NCI-H524 treated with DMSO at 0.1 percent for 48 hours (cell line): ENCODE data around the gene ULBP3.
"Not testable (repeated sequence)": the region's sequence is repeated elsewhere in the genome, so short reads cannot be mapped to it uniquely, and the experiment has no call there.

ENCODE experiments used
- DNase-seq: peaks from one replicate; lab custom pipeline; 2025; lab: John Stamatoyannopoulos, UW

The ULBP3 gene

GRCh38 chr6:150043096-150043495, 25.8 kb downstream of the ULBP3 start:
- no peak for DNase-seq

- DNase-seq, result no peak
Observed at GRCh38 chr6:150038202-150039062, 30.5 kb downstream of the ULBP3 start.

GRCh38 chr6:150037526-150038201, 31.3 kb downstream of the ULBP3 start:
- DNase-seq, result no peak

- no peak for DNase-seq
Observed at GRCh38 chr6:150036081-150036480, 32.8 kb downstream of the ULBP3 start.

GRCh38 chr6:150033207-150033771, 35.6 kb downstream of the ULBP3 start:
- DNase-seq, result no peak

GRCh38 chr6:150032598-150032997, 36.3 kb downstream of the ULBP3 start:
- DNase-seq, result no peak

GRCh38 chr6:150030611-150031010, 38.3 kb downstream of the ULBP3 start:
- DNase-seq, result no peak

GRCh38 chr6:150029749-150030148, 39.2 kb downstream of the ULBP3 start:
- DNase-seq, result no peak

GRCh38 chr6:150029276-150029675, 39.6 kb downstream of the ULBP3 start:
- DNase-seq, result no peak

- no peak for DNase-seq
Observed at GRCh38 chr6:150028799-150029198, 40.1 kb downstream of the ULBP3 start.

- DNase-seq, result no peak
Observed at GRCh38 chr6:150027806-150028565, 40.9 kb downstream of the ULBP3 start.

- DNase-seq, result no peak
Observed at GRCh38 chr6:150026976-150027805, 41.7 kb downstream of the ULBP3 start.

GRCh38 chr6:150025201-150025917, 43.6 kb downstream of the ULBP3 start, which contains the start of gene RAET1L:
Gene RAET1L (minus strand): TSS chr6:150025532. CDS start chr6:150025471, 61 bp downstream.
- DNase-seq, result no peak

GRCh38 chr6:150024646-150025155, 44.2 kb downstream of the ULBP3 start:
- DNase-seq, result no peak

- DNase-seq, result not testable (repeated sequence)
Observed at GRCh38 chr6:150024021-150024420, 44.9 kb downstream of the ULBP3 start.

GRCh38 chr6:150021870-150022269, 47.1 kb downstream of the ULBP3 start:
- DNase-seq, result not testable (repeated sequence)

GRCh38 chr6:150018846-150019580, 49.9 kb downstream of the ULBP3 start:
- no peak for DNase-seq

GRCh38 chr6:150017186-150017521, 51.8 kb downstream of the ULBP3 start:
- not testable (repeated sequence) for DNase-seq

- no peak for DNase-seq
Observed at GRCh38 chr6:150016324-150017185, 52.4 kb downstream of the ULBP3 start.
